Fibroblast of lung (primary cell): ENCODE measurements around the gene SEC14L1. TPM values are rescaled to one million over a fixed set of nuclear protein-coding genes. Genes with fewer than 3 reads are reported as not detected.

Source experiments
- DNase-seq, 2 donors: peaks; one replicate each; pipeline versions ENCODE4 v3.0.0 to v3.0.0-alpha.2; 2010; ENCODE audit warnings: low read depth in 2 of 2
- H2AFZ ChIP-seq: 2 replicates; pipeline ENCODE4 v1.5.1; 2012; ENCODE audit warnings: low read length, control low read depth, inconsistent platforms
- H3K27ac ChIP-seq: 2 replicates; pipeline ENCODE4 v1.5.1; 2011; ENCODE audit warnings: low read length, control low read depth; ENCODE audit not compliant: insufficient read depth
- H3K27me3 ChIP-seq: 2 replicates; pipeline ENCODE4 v1.5.1; 2011; ENCODE audit warnings: mild to moderate bottlenecking, low read length; ENCODE audit not compliant: control insufficient read depth, insufficient read depth
- H3K36me3 ChIP-seq: 2 replicates; pipeline ENCODE4 v1.5.1; 2011; ENCODE audit warnings: low read length; ENCODE audit not compliant: control insufficient read depth, insufficient read depth
- H3K4me1 ChIP-seq: 2 replicates; pipeline ENCODE4 v1.5.1; 2011; ENCODE audit warnings: low read length; ENCODE audit not compliant: control insufficient read depth, insufficient read depth; ENCODE audit errors: extremely low read depth
- H3K4me2 ChIP-seq: 2 replicates; pipeline ENCODE4 v1.5.1; 2011; ENCODE audit warnings: low read length, control low read depth; ENCODE audit not compliant: insufficient read depth; ENCODE audit errors: extremely low read depth
- H3K4me3 ChIP-seq, 4 experiments: fragments of 200-600 bp in 1 of 4; sonication (generic) in 1 of 4; replicated peaks in 1 of 4; 2 replicates each; pipeline ENCODE4 v1.5.1; 2011 to 2016; ENCODE audit warnings: low read length in 4 of 4, low read depth in 3 of 4, mild to moderate bottlenecking in 3 of 4, control low read depth in 2 of 4, inconsistent platforms in 1 of 4, mixed read lengths in 1 of 4; ENCODE audit not compliant: insufficient read depth in 1 of 4; ENCODE audit errors: control extremely low read depth in 1 of 4
- H3K79me2 ChIP-seq: 2 replicates; pipeline ENCODE4 v1.5.1; 2012; ENCODE audit warnings: mild to moderate bottlenecking, low read length, inconsistent platforms; ENCODE audit not compliant: control insufficient read depth, insufficient read depth
- H3K9ac ChIP-seq: 2 replicates; pipeline ENCODE4 v1.5.1; 2011; ENCODE audit warnings: mild to moderate bottlenecking, low read length, control low read depth; ENCODE audit not compliant: insufficient read depth
- H3K9me3 ChIP-seq: 2 replicates; pipeline ENCODE4 v1.5.1; 2012; ENCODE audit warnings: low read depth, low read length; ENCODE audit not compliant: control insufficient read depth, insufficient read depth
- H4K20me1 ChIP-seq: 2 replicates; pipeline ENCODE4 v1.5.1; 2011; ENCODE audit warnings: low read length; ENCODE audit not compliant: control insufficient read depth, insufficient read depth; ENCODE audit errors: extremely low read depth
- CTCF ChIP-seq, 2 donors: IDR thresholded peaks in 1 of 2; conservative IDR thresholded peaks in 1 of 2; 1 replicate in 1 of 2; 2 replicates in 1 of 2; pipeline ENCODE4 v1.5.1; 2011 to 2012; ENCODE audit warnings: low read length in 2 of 2, control low read depth in 1 of 2, inconsistent platforms in 1 of 2, low read depth in 1 of 2, mild to moderate bottlenecking in 1 of 2
- EZH2 ChIP-seq: IDR thresholded peaks from 2 replicates; pipeline ENCODE4 v1.5.1; 2012; ENCODE audit warnings: low read length, control low read depth, mild to moderate bottlenecking; ENCODE audit errors: missing control alignments
- polyA plus RNA-seq, 2 donors: library from polyadenylated mRNA; depleted of rRNA in 1 of 2; stranded (reverse) in 1 of 2; unstranded in 1 of 2; fragments of >200 nt; gene quantifications; 2 replicates each; pipeline ENCODE4 v1.2.1, GENCODE V29; 2011 to 2012; ENCODE audit warnings: missing spikeins in 1 of 2
- total RNA-seq: library from RNA; depleted of rRNA; stranded (reverse); fragments of >200 nt; gene quantifications from 2 replicates; pipeline ENCODE4 v1.2.1, GENCODE V29; 2014

Gene SEC14L1
- total and polyA plus RNA-seq, 2 donors (not counting 1 experiment from before 2014, with no cell fraction given), result 21.1 to 32.9 TPM

- TF ChIP-seq EZH2 (no peak), CTCF (conservative IDR thresholded peaks at IDR 0.05 in 1 of 2, IDR thresholded peaks at IDR 0.05 in 1 of 2; ENCODE audit: low read depth in 1 of 2, low read length in 2 of 2) (no peak)
- no peak overlapping the region for H3K9ac ChIP-seq
- no peak overlapping the region for H3K4me3 ChIP-seq
- H3K27me3 ChIP-seq, result no peaks in the 10 kb centered on the region
- H3K27ac ChIP-seq, result no peak overlapping the region
- no peak for DNase-seq
- H2AFZ ChIP-seq, result no peak overlapping the region
- H3K4me2 ChIP-seq, result no peak overlapping the region
- no peaks in the 10 kb centered on the region for H3K4me1 ChIP-seq
- H3K9me3 ChIP-seq, result no peaks in the 10 kb centered on the region
- H4K20me1 ChIP-seq, result no peaks in the 10 kb centered on the region
- no peaks in the 10 kb centered on the region for H3K79me2 ChIP-seq
- H3K36me3 ChIP-seq, result no peaks in the 10 kb centered on the region
Measured at GRCh38 chr17:77225265-77225664, 84.5 kb downstream of the SEC14L1 start.

DNA sequence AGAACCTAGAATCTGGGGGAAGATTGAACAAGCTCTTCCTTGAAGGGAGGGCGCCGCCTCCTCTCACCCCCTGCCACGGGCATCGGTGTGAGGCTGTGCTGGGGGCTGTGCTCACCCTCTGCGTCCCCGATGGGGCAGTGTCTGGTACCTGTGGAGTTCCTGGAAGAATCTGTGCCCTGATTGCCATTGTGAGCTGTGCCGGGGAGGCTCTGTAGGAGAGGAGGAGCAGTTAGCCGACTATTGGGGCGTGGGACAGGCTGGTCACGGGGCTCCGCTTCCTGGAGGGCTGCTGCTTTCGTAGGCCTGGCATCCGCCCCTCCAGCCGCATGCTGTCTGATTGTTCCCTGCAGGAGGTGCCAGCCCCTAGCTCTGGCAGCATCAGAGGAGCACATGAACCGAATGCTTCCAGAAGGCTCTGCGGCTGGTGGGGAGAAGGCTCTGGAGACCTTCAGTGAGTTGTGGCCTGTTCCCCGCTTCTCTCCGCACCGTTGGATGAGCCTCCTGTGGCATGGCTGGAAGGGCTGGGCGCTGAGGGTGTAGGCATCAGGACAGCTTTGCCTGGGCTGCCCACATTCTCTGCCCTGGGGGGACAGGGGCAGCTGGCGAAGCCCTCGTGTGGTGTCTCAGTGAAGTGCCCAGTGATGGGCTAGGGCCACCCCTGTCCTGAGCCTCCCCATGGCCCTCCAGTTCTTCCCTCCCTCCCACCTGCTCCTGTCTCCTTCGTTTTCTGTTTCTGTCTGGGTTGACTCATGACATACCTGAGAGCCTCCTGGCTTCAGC, 86.9 kb downstream of the SEC14L1 start:
- Histone ChIP-seq H3K36me3 (no peaks in the 10 kb centered on the region), H3K79me2 (no peaks in the 10 kb centered on the region), H2AFZ (no peak overlapping the region), H3K4me2 (no peak overlapping the region), H3K9ac (no peak overlapping the region), H3K4me1 (no peaks in the 10 kb centered on the region), H3K27ac (no peak overlapping the region), H3K27me3 (no peaks in the 10 kb centered on the region), H3K4me3 (no peak overlapping the region), H3K9me3 (no peaks in the 10 kb centered on the region), H4K20me1 (no peaks in the 10 kb centered on the region)
- TF ChIP-seq EZH2 (no peak), CTCF (conservative IDR thresholded peaks at IDR 0.05 in 1 of 2, IDR thresholded peaks at IDR 0.05 in 1 of 2; ENCODE audit: low read depth in 1 of 2, low read length in 2 of 2) (no peak)
- DNase-seq, result no peak

DNA sequence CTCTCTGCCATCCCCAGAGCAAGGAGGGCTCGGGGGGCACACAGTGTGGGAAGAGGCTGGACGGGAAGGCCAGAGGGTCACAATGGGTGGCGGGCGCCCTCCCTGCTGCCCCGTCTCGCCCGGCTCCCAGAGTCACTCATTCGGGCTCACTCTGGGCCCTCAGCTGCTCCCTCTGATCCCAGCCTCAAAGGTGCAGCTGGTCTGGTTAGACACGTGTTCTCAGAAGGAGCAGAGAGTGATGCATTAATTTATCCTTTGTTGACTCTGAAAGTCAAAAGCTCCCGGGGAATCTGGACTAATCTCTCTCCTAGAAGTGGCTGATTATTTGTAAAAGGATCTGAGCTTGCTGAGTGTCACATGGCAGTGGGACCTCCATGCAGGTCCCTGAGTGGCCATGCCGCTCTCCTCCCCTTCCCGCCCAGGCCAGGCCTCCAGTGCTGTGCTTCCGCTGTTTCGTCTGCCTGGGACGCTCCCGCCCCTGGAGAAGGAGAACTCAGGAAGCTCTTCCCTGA, 87.5 kb downstream of the SEC14L1 start:
- H3K4me2 ChIP-seq, result no peak overlapping the region
- no peak overlapping the region for H3K9ac ChIP-seq
- DNase-seq, result no peak
- no peaks in the 10 kb centered on the region for H3K79me2 ChIP-seq
- no peak overlapping the region for H3K4me3 ChIP-seq
- no peak for TF ChIP-seq CTCF (conservative IDR thresholded peaks at IDR 0.05 in 1 of 2, IDR thresholded peaks at IDR 0.05 in 1 of 2; ENCODE audit: low read depth in 1 of 2, low read length in 2 of 2)
- no peak for TF ChIP-seq EZH2
- H3K9me3 ChIP-seq, result no peaks in the 10 kb centered on the region
- no peak overlapping the region for H2AFZ ChIP-seq
- no peaks in the 10 kb centered on the region for H3K4me1 ChIP-seq
- H4K20me1 ChIP-seq, result no peaks in the 10 kb centered on the region
- H3K36me3 ChIP-seq, result no peaks in the 10 kb centered on the region
- no peak overlapping the region for H3K27ac ChIP-seq
- no peaks in the 10 kb centered on the region for H3K27me3 ChIP-seq
